ENCODE measurements around the gene CDX2.
"Not testable (repeated sequence)": the region's sequence is repeated elsewhere in the genome, so short reads cannot be mapped to it uniquely, and the experiment has no call there.

CDX2 gene

DNA sequence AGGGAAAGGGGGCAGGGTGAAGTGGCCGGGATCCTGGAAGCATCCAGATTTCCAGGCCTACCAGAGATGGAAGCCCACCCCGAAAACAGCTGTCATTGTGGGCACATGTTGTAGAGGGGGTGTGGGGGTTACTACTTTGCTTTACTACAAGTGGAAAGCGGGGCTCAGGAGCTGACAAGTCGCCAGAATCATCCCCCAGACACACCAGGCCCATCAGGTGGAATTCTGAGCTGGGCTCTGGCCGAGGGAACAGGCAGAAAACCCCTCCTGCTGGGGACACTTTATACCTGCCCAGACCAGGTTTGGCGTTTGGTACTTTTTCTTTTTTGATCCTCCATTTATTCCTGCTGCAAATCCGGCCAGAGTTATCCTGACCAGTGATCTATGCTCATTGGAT, 3.8 kb downstream of the CDX2 start:
- H3K9me3 Mint-ChIP-seq: no peaks in the 10 kb centered on the region
- peaks cover 69 to 94% of the 10 kb centered on the region in 2 donors for H3K27me3 Mint-ChIP-seq
- peaks cover 25 to 61% of the 10 kb centered on the region in 2 donors for H3K4me1 Mint-ChIP-seq
- H3K4me3 Mint-ChIP-seq: no peak overlapping the region
- DNase-seq: no peak
- no peak for ATAC-seq (replicated peaks)
- H3K27ac Mint-ChIP-seq: no peak overlapping the region
- no peaks in the 10 kb centered on the region for H3K36me3 Mint-ChIP-seq

DNA sequence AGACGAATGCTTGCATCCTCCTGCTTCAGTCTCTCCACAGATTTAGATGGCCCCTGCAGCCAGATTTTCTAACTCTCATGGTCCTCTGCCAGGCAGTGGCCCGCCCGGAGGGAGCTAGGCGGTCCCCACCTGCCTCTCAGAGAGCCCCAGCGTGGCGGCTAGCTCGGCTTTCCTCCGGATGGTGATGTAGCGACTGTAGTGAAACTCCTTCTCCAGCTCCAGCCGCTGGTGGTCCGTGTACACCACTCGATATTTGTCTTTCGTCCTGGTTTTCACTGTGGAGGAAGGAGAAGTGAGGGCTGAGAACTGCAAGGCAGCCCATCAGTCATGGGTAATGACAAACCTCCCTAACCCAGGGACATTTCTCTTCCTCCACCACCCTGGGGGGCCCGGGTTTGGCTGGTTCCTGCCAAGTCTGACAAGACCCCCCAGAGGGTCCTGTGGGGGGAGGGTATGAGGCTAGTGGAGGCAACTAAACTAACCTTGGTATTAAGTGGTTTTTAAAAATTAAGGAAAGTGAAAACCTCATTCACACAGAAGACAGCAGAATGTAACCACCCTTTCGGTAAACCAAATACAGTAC, 4.3 kb downstream of the CDX2 start:
- Mint-ChIP-seq H3K4me3 (peak overlapping the region in 1 of 2 donors; percentile 19), H3K9me3 (no peaks in the 10 kb centered on the region), H3K4me1 (peaks cover 25 to 61% of the 10 kb centered on the region in 2 donors), H3K27me3 (peaks cover 71 to 94% of the 10 kb centered on the region in 2 donors), H3K27ac (no peak overlapping the region), H3K36me3 (no peaks in the 10 kb centered on the region)
- DNase-seq: no peak
- ATAC-seq (replicated peaks): no peak

DNA sequence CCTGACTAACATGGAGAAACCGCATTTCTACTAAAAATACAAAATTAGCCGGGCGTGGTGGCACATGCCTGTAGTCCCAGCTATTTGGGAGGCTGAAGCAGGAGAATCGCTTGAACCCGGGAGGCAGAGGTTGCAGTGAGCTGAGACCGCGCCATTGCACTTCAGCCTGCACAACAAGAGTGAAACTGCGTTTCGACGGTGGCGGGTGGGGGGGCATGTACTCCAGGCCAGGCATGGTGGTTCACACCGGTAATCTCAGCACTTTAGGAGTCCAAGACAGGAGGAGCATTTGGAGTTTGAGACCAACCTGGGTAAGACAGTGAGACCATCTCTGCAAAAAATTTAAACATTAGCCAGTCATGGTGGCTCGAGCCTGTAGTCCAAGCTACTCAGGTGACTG, 4.9 kb downstream of the CDX2 start:
- not testable (repeated sequence) for H3K4me3 Mint-ChIP-seq; ATAC-seq (replicated peaks); DNase-seq; H3K27ac Mint-ChIP-seq; H3K36me3 Mint-ChIP-seq; H3K9me3 Mint-ChIP-seq
- peaks cover 65 to 88% of the 10 kb centered on the region in 2 donors for H3K27me3 Mint-ChIP-seq
- H3K4me1 Mint-ChIP-seq: peaks cover 19 to 55% of the 10 kb centered on the region in 2 donors

DNA sequence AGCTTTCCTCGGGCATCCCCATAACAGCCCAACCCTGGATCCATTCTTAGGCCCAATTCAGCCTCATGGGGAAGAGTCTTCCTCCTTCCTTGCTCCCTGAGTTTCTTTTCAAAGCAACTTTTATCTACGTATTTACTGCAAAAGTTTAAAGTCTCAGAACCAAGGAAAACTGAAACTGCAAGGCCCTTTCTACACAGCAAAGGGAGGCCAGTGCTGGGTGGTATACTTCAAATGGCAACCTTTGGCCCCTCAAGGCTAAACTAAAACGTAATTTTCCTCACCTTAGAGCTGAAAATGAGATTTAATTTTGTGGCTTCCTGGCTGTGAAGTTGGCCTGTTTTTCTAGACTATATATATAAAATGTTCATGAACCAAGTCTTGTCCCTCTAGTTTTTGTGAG, 5.6 kb downstream of the CDX2 start:
- ATAC-seq (replicated peaks) (no peak), DNase-seq (no peak)
- no peaks in the 10 kb centered on the region for H3K36me3 Mint-ChIP-seq
- H3K4me1 Mint-ChIP-seq: peaks cover 17 to 48% of the 10 kb centered on the region in 2 donors
- H3K9me3 Mint-ChIP-seq: no peaks in the 10 kb centered on the region
- H3K27ac Mint-ChIP-seq: no peak overlapping the region
- H3K27me3 Mint-ChIP-seq: peaks cover 65 to 89% of the 10 kb centered on the region in 2 donors
- no peak overlapping the region for H3K4me3 Mint-ChIP-seq

DNA sequence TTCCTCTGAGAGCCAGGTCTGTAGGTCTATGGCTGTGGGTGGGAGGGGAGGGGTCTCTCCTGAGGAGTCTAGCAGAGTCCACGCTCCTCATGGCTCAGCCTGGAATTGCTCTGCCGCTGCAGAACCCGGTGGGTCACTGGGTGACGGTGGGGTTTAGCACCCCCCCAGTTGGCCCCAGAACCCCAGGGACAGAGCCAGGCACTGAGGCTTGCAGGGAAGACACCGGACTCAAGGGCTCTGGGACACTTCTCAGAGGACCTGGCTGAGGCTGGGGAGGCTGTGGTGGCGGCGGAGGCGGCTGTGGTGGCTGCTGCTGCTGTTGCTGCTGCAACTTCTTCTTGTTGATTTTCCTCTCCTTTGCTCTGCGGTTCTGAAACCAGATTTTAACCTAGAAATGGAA, 6.1 kb downstream of the CDX2 start:
- no peak for DNase-seq
- H3K36me3 Mint-ChIP-seq: no peaks in the 10 kb centered on the region
- H3K4me3 Mint-ChIP-seq: no peak overlapping the region
- H3K27me3 Mint-ChIP-seq: peaks cover 61 to 89% of the 10 kb centered on the region in 2 donors
- no peak overlapping the region for H3K27ac Mint-ChIP-seq
- no peak for ATAC-seq (replicated peaks)
- peaks cover 15 to 43% of the 10 kb centered on the region in 2 donors for H3K4me1 Mint-ChIP-seq
- no peaks in the 10 kb centered on the region for H3K9me3 Mint-ChIP-seq

DNA sequence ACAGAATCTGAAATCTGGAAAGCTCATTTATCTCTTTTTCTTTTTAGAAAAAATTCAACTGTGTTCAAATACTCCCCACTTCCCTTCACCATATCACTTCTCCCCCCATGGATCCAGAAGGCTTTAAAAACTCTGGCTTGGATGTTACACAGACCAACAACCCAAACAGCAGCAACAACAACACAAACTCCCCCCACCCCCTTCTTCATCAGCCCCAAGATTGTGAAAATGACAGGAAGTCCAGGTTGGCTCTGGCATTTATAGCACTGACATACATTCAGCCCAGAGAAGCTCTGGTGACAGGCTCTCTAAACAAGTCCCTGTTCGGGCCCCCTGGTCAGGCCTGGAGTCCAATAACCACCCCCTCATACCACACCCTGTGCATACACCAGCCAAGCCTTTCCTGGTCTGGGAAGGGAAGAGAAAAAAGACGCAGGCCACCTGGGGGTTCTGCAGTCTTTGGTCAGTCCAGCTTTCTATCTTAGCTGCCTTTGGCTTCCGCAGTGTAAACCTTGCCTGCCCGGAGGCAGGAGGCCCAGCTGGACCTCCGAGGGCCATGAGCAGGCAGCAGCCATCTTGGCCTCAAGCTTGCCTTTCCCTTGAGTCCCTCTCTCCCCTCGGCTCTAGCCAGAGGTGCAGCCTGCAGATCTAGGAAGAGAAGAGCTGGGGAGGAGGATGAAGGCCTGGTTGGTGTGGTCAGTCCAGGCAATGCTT, 6.8 kb downstream of the CDX2 start:
- H3K4me3 Mint-ChIP-seq: no peak overlapping the region
- H3K9me3 Mint-ChIP-seq: no peaks in the 10 kb centered on the region
- peaks cover 54 to 88% of the 10 kb centered on the region in 2 donors for H3K27me3 Mint-ChIP-seq
- no peak overlapping the region for H3K27ac Mint-ChIP-seq
- H3K36me3 Mint-ChIP-seq: no peaks in the 10 kb centered on the region
- DNase-seq (no peak), ATAC-seq (replicated peaks) (no peak)
- H3K4me1 Mint-ChIP-seq: peaks cover 8 to 36% of the 10 kb centered on the region in 2 donors

DNA sequence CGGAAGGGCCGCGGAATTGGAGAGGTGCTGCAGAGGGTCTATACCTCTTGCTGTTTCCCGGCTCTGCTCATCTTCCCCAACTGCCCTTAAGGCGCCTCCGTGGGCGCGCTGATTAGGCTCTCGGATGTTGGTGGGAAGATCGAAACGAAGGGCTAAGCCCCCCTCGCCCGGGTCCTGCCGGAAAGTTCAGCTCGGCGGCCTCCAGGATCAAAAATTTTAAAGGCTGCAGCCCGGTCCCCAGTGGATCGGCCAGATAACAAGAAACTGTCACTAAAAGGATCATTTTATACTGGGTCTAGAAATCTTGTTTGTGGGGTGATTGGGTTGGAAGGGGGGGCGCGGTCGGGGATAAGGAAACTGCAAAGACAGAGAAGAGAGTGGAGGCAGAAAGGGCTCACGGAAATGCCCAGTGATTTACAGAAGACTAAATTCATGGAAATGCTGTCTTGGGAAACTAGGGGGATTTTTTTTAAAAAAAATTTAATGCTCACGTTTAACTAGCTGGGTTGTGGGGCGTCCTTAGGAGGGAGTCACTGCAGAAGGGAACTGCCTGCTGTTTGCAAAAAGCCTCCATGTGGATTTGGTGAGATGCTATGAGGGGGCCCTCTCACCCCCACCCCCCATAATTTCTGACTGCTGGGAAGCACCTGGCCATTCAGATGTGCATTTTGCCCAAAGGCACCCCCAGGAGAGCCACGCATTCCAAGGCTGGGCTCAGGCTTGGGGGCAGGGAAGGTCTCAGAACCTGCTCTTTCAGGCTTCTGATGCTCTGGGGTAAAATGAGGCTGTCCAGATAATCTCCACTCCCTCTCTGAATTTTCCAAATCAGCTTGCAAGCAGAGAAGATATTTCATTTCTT, 7.7 kb downstream of the CDX2 start:
- Mint-ChIP-seq H3K4me1 (peaks cover 6 to 29% of the 10 kb centered on the region in 2 donors), H3K27ac (no peak overlapping the region), H3K36me3 (no peaks in the 10 kb centered on the region), H3K9me3 (no peaks in the 10 kb centered on the region), H3K27me3 (peaks cover 49 to 81% of the 10 kb centered on the region in 2 donors), H3K4me3 (peak overlapping the region; percentile 17 to 75)
- DNase-seq (no peak), ATAC-seq (replicated peaks) (peak in 1 of 2 donors; percentile 4)

DNA sequence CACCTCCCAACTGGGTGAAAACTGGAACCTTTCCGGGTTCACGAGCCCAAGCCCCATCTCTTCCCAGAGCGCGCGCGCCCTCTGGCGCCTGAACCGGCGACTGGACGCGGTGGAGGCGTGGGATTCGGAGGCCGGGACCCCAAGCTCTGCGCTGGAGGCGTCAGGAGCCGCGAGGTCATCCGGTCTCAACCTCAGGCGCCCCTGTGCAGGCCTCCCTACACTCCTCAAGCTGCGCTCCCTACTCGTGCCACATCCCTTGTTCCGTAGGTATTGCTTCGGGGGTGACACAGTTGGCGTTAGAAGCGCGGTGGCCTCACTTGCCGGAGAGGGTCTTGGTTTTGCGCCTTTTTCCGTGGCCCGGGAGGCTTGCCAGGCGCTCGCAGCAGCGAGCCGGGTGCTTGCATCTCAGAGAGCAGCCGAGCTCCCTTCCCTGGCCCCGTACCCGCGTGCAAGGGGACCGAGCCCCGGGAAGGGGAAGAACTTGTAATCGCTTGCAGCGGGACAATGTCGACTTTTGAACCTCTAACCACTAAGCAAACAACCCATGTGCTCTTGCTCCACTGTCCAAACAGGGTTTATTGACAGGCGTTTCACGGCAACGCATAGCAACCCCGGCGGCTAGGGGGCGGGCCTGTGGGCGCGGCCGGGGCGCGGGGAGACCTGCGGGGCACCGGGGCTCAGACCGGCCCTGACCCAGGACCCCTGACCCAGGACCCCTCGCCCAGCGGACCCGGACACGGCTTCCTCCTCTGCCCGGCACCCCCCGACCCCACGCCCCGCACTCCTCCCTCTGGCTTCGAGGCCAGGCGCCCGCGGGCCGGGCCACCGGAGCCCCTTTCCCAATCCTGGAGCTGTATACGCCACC, 8.5 kb downstream of the CDX2 start:
- peaks cover 2 to 23% of the 10 kb centered on the region in 2 donors for H3K4me1 Mint-ChIP-seq
- no peak for DNase-seq
- peak; percentile 46 for ATAC-seq (replicated peaks)
- peaks cover 46 to 79% of the 10 kb centered on the region in 2 donors for H3K27me3 Mint-ChIP-seq
- H3K9me3 Mint-ChIP-seq: no peaks in the 10 kb centered on the region
- peak overlapping the region; percentile 53 to 75 for H3K4me3 Mint-ChIP-seq
- no peaks in the 10 kb centered on the region for H3K36me3 Mint-ChIP-seq
- H3K27ac Mint-ChIP-seq: peak overlapping the region; percentile 38

DNA sequence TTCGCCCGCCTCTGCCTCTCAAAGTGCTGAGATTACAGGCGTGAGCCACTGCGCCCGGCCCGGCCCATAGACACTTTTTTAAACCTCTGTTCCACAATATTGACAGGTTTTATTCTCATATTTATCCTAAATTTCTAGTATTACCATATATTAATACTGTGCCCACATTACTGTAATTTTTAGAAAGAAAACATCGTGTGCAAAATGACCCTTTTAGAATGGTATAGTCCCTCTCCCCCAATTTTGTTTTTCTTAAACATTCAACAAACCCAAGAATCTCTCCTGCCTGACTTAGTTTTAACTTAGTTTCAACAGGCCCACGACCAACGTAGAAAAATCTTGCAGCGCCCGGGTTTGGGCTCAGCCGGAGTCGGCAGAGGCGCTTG, 9.1 kb downstream of the CDX2 start:
- Mint-ChIP-seq H3K36me3 (no peaks in the 10 kb centered on the region), H3K27me3 (peaks cover 42 to 73% of the 10 kb centered on the region in 2 donors), H3K9me3 (no peaks in the 10 kb centered on the region), H3K4me1 (peaks cover 2 to 23% of the 10 kb centered on the region in 2 donors), H3K4me3 (peak overlapping the region; percentile 53 to 75), H3K27ac (peak overlapping the region; percentile 38)
- ATAC-seq (replicated peaks) (no peak), DNase-seq (no peak)

DNA sequence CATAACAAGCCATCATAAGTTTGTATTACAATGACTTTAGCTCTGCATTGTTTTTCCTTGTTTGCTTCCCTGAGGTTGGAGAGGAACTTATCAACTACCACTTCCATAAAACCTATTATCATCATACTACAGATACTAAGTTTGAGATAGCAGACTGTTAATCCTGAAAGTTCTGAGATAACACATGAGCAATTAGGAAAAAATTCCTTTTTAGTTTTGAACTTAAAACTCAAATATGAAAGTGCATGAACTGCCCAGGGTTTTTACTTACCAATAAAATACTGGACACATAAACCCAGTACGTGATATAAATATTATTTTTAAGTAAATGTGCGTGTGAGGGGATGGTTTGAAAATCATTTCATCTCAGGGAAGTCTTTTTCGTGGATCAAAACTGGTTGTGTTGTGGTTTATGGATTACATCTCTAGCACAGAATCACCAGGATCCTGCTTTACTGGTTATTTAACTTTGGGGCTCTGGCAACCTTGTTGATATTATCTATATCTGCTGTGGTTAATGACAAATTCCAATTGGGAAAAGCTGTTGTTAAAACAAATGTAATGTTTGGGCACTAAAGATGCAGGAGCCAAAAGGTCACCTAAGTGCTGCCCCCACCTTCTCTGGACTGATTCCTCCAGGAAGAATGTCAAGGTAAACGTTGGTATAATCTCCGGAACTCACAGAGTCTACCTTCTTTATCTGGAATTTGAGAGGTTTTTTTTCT, 12.4 kb downstream of the CDX2 start:
- H3K27me3 Mint-ChIP-seq: peaks cover 35 to 57% of the 10 kb centered on the region in 2 donors
- H3K4me3 Mint-ChIP-seq: no peak overlapping the region
- DNase-seq: no peak
- peaks cover 11 to 33% of the 10 kb centered on the region in 2 donors for H3K4me1 Mint-ChIP-seq
- H3K27ac Mint-ChIP-seq: no peak overlapping the region
- no peaks in the 10 kb centered on the region for H3K36me3 Mint-ChIP-seq
- no peaks in the 10 kb centered on the region for H3K9me3 Mint-ChIP-seq
- ATAC-seq (replicated peaks): no peak

DNA sequence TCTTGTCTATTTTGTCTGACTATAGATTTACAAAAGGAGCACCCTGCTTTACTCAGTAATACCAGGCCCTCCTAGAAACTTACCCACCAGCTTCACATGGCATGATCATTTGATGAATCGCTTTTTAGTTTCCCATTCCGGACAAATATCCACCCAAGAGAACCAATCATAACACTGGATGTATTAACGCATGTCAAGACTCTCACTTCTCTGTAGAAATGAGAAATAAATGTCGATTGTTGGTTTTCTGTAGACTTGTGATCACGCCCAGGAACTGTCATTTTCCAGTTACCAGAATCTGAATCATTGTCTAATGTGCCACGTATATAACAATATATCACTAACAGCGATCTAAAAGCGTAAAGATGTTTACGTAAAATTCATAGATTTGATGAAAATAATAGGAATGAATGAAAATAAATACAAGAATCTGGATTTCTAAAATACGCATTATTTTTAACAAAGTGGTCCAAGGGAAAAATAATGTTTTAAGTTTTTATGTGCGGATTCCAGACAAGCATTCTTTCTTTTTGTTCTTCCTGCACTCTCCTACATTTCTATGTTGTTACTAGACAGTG, 14.0 kb downstream of the CDX2 start:
- peaks cover 10 to 17% of the 10 kb centered on the region in 2 donors for H3K4me1 Mint-ChIP-seq
- no peaks in the 10 kb centered on the region for H3K36me3 Mint-ChIP-seq
- DNase-seq: no peak
- no peak overlapping the region for H3K4me3 Mint-ChIP-seq
- no peak overlapping the region for H3K27ac Mint-ChIP-seq
- no peak for ATAC-seq (replicated peaks)
- peaks cover 35 to 59% of the 10 kb centered on the region in 2 donors for H3K27me3 Mint-ChIP-seq
- peaks cover under 1% of the 10 kb centered on the region in 2 donors for H3K9me3 Mint-ChIP-seq

DNA sequence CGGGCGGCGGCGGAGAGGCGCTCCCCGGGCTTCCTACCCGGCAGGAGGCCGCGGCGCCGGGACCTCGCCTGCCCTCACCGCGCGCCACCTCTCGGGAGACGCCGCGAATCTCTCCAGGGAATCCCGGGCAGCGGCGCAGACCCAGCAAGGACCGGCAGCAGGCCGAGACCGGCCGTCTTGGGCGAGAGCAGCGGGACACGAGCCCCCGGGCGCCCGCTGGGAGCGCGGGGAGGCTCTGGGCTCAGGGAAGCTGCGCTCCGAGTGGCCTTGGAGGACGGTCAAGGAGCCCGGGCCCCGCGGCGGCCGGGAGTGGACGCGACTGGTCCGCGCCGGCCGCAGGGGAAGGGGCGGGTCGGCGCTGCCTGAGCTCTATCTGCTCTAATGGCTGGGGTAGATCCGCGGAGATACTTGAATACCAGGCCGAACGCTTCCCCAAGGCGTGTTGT, 14.7 kb downstream of the CDX2 start:
- Mint-ChIP-seq H3K27me3 (peaks cover 37 to 63% of the 10 kb centered on the region in 2 donors), H3K36me3 (no peaks in the 10 kb centered on the region)
- ATAC-seq (replicated peaks): peak in 1 of 2 donors; percentile 26

More for the DNA sequence above, 14.7 kb downstream of the CDX2 start:
- no peak for DNase-seq
- H3K27ac Mint-ChIP-seq: no peak overlapping the region
- H3K9me3 Mint-ChIP-seq: peaks cover 3 to 4% of the 10 kb centered on the region in 2 donors
- peaks cover 9 to 15% of the 10 kb centered on the region in 2 donors for H3K4me1 Mint-ChIP-seq
- H3K4me3 Mint-ChIP-seq: peak overlapping the region; percentile 84 to 85
